Measurements from ENCODE around the gene DGKA. TPM values are rescaled to one million over a fixed set of nuclear protein-coding genes. Genes with fewer than 3 reads are reported as not detected.
A peak's percentile ranks its signal among the peaks of the same experiment; 100 is the strongest.

Gene DGKA
- 326 TPM for total RNA-seq
- 381 TPM for polyA plus RNA-seq
- long read RNA-seq, donor 1, partial matches to known transcripts = 0 of 3 reads
- long read RNA-seq, donor 1, other reads (novel, unspliced or antisense) = 0 of 3 reads
- long read RNA-seq, donor 2 = 0 reads
- long read RNA-seq, donor 3, transcript DGKA-209 (5 exons, 599 nt) = minor isoform, 5 of 101 reads
- long read RNA-seq, donor 3, transcript DGKA-215 (2 exons, 613 nt) = minor isoform, 7 of 101 reads
- long read RNA-seq, donor 3, transcript DGKA-201 (24 exons, 2,909 nt) = major isoform, 27 of 101 reads
- long read RNA-seq, donor 3, partial matches to known transcripts = 56 of 101 reads
- long read RNA-seq, donor 3, other reads (novel, unspliced or antisense) = 0 of 101 reads
- long read RNA-seq, donor 4, transcript DGKA-201 (24 exons, 2,909 nt) = major isoform, 13 of 83 reads
- long read RNA-seq, donor 4, transcript DGKA-215 (2 exons, 613 nt) = minor isoform, 5 of 83 reads
- long read RNA-seq, donor 4, partial matches to known transcripts = 44 of 83 reads
- long read RNA-seq, donor 4, other reads (novel, unspliced or antisense) = 19 of 83 reads
- long read RNA-seq, donor 5, transcript DGKA-215 (2 exons, 613 nt) = minor isoform, 15 of 131 reads
- long read RNA-seq, donor 5, transcript DGKA-209 (5 exons, 599 nt) = minor isoform, 5 of 131 reads
- long read RNA-seq, donor 5, transcript DGKA-201 (24 exons, 2,909 nt) = major isoform, 23 of 131 reads
- long read RNA-seq, donor 5, partial matches to known transcripts = 82 of 131 reads
- long read RNA-seq, donor 5, other reads (novel, unspliced or antisense) = 0 of 131 reads
- long read RNA-seq, donor 6, transcript DGKA-201 (24 exons, 2,909 nt) = major isoform, 18 of 48 reads
- long read RNA-seq, donor 6, partial matches to known transcripts = 18 of 48 reads
- long read RNA-seq, donor 6, other reads (novel, unspliced or antisense) = 0 of 48 reads
- long read RNA-seq, donor 7, transcript DGKA-201 (24 exons, 2,909 nt) = major isoform, 22 of 42 reads
- long read RNA-seq, donor 7, partial matches to known transcripts = 13 of 42 reads
- long read RNA-seq, donor 7, other reads (novel, unspliced or antisense) = 0 of 42 reads
- long read RNA-seq, donor 8, transcript DGKA-201 (24 exons, 2,909 nt) = major isoform, 8 of 22 reads
- long read RNA-seq, donor 8, partial matches to known transcripts = 6 of 22 reads
- long read RNA-seq, donor 8, other reads (novel, unspliced or antisense) = 0 of 22 reads
- long read RNA-seq, donor 9, transcript DGKA-201 (24 exons, 2,909 nt) = major isoform, 24 of 60 reads
- long read RNA-seq, donor 9, transcript DGKA-215 (2 exons, 613 nt) = minor isoform, 5 of 60 reads
- long read RNA-seq, donor 9, partial matches to known transcripts = 26 of 60 reads
- long read RNA-seq, donor 9, other reads (novel, unspliced or antisense) = 0 of 60 reads
- long read RNA-seq, donor 10, transcript DGKA-215 (2 exons, 613 nt) = minor isoform, 6 of 32 reads
- long read RNA-seq, donor 10, transcript DGKA-201 (24 exons, 2,909 nt) = major isoform, 14 of 32 reads
- long read RNA-seq, donor 10, partial matches to known transcripts = 9 of 32 reads
- long read RNA-seq, donor 10, other reads (novel, unspliced or antisense) = 0 of 32 reads

DNA sequence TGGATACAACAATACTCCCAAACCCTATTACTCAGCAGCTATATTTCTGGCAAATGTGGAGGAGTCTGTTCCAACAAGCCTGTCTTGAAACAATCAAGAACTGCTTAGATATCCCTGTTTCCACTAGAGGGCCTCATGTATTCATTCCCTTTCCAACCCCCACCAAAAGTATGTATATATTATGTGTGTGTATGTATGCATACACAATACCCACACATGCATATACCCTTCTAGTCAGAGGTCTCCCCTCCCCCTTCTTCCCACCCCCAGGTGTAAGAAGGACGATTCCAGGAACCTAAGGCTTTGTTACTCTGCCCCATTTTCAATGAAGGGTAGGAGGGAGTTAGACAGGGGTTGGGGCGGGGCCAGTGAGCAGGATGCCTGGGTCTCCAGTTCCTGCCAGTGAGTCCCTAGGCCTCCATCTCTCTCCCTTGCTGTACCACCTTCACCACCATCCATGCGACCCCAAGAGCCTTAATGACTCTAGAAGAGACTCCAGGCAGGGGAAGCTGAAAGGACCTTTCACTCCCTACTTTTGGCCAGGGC is at the start of gene DGKA:
Gene DGKA, plus strand, starts transcription at position 392 of the 546 bp plus-strand sequence. CDS start 5,342 bp downstream, outside the sequence.
- no peaks in the 10 kb centered on the region for H3K27me3 ChIP-seq (ENCODE audit: control insufficient read depth in 2 of 2, insufficient read depth in 1 of 2, low read length in 1 of 2)
- peak within 1 kb of the TSS; percentile 70 to 75 for H3K4me3 ChIP-seq (ENCODE audit: low read length in 2 of 2)
- no peaks in the 10 kb centered on the region for H3K9me3 ChIP-seq (ENCODE audit: control insufficient read depth in 2 of 2, insufficient read depth in 1 of 2, low read length in 1 of 2)
- H3K36me3 ChIP-seq (ENCODE audit: control insufficient read depth in 2 of 2, insufficient read depth in 2 of 2, low read length in 1 of 2) = peaks cover 13 to 37% of the 10 kb centered on the region in 2 donors
- peak in 8 of 9 donors; percentile 87 to 97 (median 94) for DNase-seq (ENCODE audit: low read depth in 6 of 9, low spot score in 9 of 9)
- WGBS = 4% methylated on average over 3 of the region's 3 CpGs
- peaks cover 18 to 60% of the 10 kb centered on the region in 2 donors for H3K4me1 ChIP-seq (ENCODE audit: control insufficient read depth in 2 of 2, insufficient read depth in 2 of 2, low read length in 2 of 2)
- peak within 1 kb of the TSS; percentile 94 to 99 for H3K27ac ChIP-seq (ENCODE audit: low read depth in 1 of 2, low read length in 1 of 2)

DNA sequence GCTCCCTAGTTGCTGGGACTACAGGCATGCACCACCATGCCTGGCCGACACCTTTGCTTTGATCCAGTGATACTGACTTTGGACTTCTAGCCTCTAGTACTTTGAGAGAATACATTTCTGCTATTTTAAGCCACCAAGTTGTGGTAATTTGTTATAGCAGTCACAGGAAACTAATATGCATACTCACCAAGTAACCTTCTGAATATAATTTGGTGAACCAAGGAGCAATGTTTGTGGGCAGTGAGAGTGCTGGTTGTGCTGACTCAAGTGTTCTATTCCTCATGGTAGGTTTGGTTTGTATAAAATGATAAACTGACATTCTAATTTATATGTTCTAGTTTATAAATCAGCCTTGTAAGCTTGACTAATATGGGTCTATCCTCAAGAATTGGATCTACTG is 45.8 kb upstream of the DGKA start:
- 90% methylated on average over 1 of the region's 1 CpG for WGBS
- Histone ChIP-seq H3K4me1 (ENCODE audit: control insufficient read depth in 2 of 2, insufficient read depth in 2 of 2, low read length in 2 of 2) (peaks cover 0 to 3% of the 10 kb centered on the region in 2 donors), H3K4me3 (ENCODE audit: low read length in 2 of 2) (no peak overlapping the region), H3K9me3 (ENCODE audit: control insufficient read depth in 2 of 2, insufficient read depth in 1 of 2, low read length in 1 of 2) (no peaks in the 10 kb centered on the region), H3K27ac (ENCODE audit: low read depth in 1 of 2, low read length in 1 of 2) (no peak overlapping the region), H3K27me3 (ENCODE audit: control insufficient read depth in 2 of 2, insufficient read depth in 1 of 2, low read length in 1 of 2) (no peaks in the 10 kb centered on the region), H3K36me3 (ENCODE audit: control insufficient read depth in 2 of 2, insufficient read depth in 2 of 2, low read length in 1 of 2) (no peaks in the 10 kb centered on the region)
- DNase-seq (ENCODE audit: low read depth in 6 of 9, low spot score in 9 of 9) = no peak

DNA sequence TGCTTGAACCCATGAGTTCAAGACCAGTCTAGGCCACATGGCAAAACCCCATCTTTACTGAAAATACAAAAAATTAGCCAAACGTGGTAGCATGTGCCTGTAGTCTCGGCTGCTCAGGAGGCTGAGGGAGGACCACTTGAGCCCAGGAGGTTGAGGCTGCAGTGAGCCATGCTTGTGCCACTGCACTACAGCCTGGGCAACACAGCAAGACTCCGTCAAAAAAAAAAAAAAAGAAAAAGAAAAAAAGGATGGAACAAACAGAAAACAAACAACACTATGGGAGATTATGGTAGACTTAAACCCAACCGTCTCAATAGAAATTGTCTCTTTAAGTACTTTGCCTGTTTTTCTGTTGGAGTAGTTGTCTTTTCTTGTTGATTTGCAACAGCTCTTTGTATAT is 39.7 kb upstream of the DGKA start:
- no peak overlapping the region for H3K27ac ChIP-seq (ENCODE audit: low read depth in 1 of 2, low read length in 1 of 2)
- H3K4me3 ChIP-seq (ENCODE audit: low read length in 2 of 2) = no peak overlapping the region
- WGBS = 96% methylated on average over 4 of the region's 4 CpGs
- H3K36me3 ChIP-seq (ENCODE audit: control insufficient read depth in 2 of 2, insufficient read depth in 2 of 2, low read length in 1 of 2) = no peaks in the 10 kb centered on the region
- H3K27me3 ChIP-seq (ENCODE audit: control insufficient read depth in 2 of 2, insufficient read depth in 1 of 2, low read length in 1 of 2) = no peaks in the 10 kb centered on the region
- no peak for DNase-seq (ENCODE audit: low read depth in 6 of 9, low spot score in 9 of 9)
- no peaks in the 10 kb centered on the region for H3K4me1 ChIP-seq (ENCODE audit: control insufficient read depth in 2 of 2, insufficient read depth in 2 of 2, low read length in 2 of 2)
- no peaks in the 10 kb centered on the region for H3K9me3 ChIP-seq (ENCODE audit: control insufficient read depth in 2 of 2, insufficient read depth in 1 of 2, low read length in 1 of 2)

DNA sequence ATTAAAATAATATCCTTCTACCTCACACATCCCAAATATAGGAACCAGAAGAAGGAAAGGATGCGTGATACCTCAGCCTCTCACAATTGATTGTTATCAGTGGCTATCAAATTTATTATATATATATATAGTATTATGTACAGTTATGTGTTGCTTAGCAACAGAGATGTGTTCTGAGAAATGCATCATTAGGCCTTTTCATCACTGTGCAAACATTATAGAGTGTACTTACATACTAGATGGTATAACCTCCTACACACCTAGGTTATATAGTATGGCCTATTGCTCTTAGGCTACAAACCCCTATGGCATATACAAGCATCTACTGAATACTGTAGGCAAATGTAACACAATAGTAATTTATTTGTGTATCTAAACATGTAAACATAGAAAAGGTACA is 37.2 kb upstream of the DGKA start:
- no peaks in the 10 kb centered on the region for H3K9me3 ChIP-seq (ENCODE audit: control insufficient read depth in 2 of 2, insufficient read depth in 1 of 2, low read length in 1 of 2)
- no peaks in the 10 kb centered on the region for H3K27me3 ChIP-seq (ENCODE audit: control insufficient read depth in 2 of 2, insufficient read depth in 1 of 2, low read length in 1 of 2)
- DNase-seq (ENCODE audit: low read depth in 6 of 9, low spot score in 9 of 9) = no peak
- no peak overlapping the region for H3K27ac ChIP-seq (ENCODE audit: low read depth in 1 of 2, low read length in 1 of 2)
- H3K4me3 ChIP-seq (ENCODE audit: low read length in 2 of 2) = no peak overlapping the region
- WGBS = 97% methylated on average over 1 of the region's 1 CpG
- no peaks in the 10 kb centered on the region for H3K36me3 ChIP-seq (ENCODE audit: control insufficient read depth in 2 of 2, insufficient read depth in 2 of 2, low read length in 1 of 2)
- H3K4me1 ChIP-seq (ENCODE audit: control insufficient read depth in 2 of 2, insufficient read depth in 2 of 2, low read length in 2 of 2) = peaks cover 0 to under 1% of the 10 kb centered on the region in 2 donors

DNA sequence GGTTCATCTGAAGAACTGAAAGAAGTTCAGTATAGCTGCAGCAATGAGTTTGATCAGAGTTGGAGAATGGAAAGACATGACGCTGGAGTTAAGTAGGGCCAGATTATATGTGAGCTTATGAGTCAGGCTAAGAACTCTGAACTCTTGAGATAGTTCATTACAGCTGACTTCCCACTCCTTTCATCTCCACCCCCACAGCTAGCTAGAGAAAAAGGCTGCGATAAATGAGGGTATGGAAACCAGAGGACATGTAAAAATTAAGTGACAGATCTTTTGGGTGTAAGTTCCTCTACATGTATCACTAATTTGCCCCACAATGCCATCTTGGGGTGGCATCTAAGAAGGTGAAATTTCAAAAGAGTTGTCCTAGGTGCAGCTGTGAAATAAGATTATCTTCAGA is 31.9 kb upstream of the DGKA start:
- Histone ChIP-seq H3K27me3 (ENCODE audit: control insufficient read depth in 2 of 2, insufficient read depth in 1 of 2, low read length in 1 of 2) (no peaks in the 10 kb centered on the region), H3K9me3 (ENCODE audit: control insufficient read depth in 2 of 2, insufficient read depth in 1 of 2, low read length in 1 of 2) (no peaks in the 10 kb centered on the region), H3K27ac (ENCODE audit: low read depth in 1 of 2, low read length in 1 of 2) (no peak overlapping the region), H3K4me1 (ENCODE audit: control insufficient read depth in 2 of 2, insufficient read depth in 2 of 2, low read length in 2 of 2) (peaks cover 0 to 6% of the 10 kb centered on the region in 2 donors), H3K4me3 (ENCODE audit: low read length in 2 of 2) (no peak overlapping the region), H3K36me3 (ENCODE audit: control insufficient read depth in 2 of 2, insufficient read depth in 2 of 2, low read length in 1 of 2) (peaks cover 21 to 24% of the 10 kb centered on the region in 2 donors)
- DNase-seq (ENCODE audit: low read depth in 6 of 9, low spot score in 9 of 9) = peak in 4 of 9 donors; percentile 12 to 40 (median 16)
- 65% methylated on average over 2 of the region's 2 CpGs for WGBS

DNA sequence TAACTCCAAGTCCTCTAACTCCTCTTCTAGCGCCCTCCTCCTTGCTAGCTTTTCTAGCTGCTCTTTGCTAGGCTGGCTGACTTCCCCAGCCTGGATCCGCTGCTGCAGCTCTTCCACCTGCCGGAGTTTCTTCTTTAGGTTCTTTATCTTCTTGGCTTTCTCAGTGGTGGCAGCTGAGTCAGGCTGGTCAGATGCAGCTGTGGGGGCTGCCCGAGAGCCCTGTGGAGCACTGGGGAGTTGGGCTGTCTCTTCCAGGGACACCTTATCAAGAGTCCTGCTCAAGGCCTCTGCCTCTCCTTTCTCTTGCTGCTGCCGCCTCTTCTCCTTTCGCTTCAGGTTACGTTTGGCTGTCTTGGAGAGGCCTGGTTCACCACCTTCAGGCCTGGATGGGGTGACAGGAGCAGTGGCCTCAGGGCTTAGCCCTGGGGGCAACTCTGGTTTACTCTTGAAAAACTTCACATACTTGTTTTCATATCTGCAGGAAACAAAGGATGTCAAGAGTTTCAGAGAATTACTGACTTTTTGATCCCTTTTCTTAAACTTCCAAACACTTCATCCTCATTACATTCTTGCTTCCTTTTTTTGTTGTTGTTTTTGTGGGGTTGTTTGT is 29.0 kb upstream of the DGKA start:
- over 99% methylated on average over 7 of the region's 7 CpGs for WGBS
- no peak overlapping the region for H3K4me3 ChIP-seq (ENCODE audit: low read length in 2 of 2)
- peaks cover 0 to 6% of the 10 kb centered on the region in 2 donors for H3K4me1 ChIP-seq (ENCODE audit: control insufficient read depth in 2 of 2, insufficient read depth in 2 of 2, low read length in 2 of 2)
- H3K27me3 ChIP-seq (ENCODE audit: control insufficient read depth in 2 of 2, insufficient read depth in 1 of 2, low read length in 1 of 2) = no peaks in the 10 kb centered on the region
- peaks cover 21 to 26% of the 10 kb centered on the region in 2 donors for H3K36me3 ChIP-seq (ENCODE audit: control insufficient read depth in 2 of 2, insufficient read depth in 2 of 2, low read length in 1 of 2)
- DNase-seq (ENCODE audit: low read depth in 6 of 9, low spot score in 9 of 9) = no peak
- H3K27ac ChIP-seq (ENCODE audit: low read depth in 1 of 2, low read length in 1 of 2) = peak overlapping the region in 1 of 2 donors; percentile 42
- H3K9me3 ChIP-seq (ENCODE audit: control insufficient read depth in 2 of 2, insufficient read depth in 1 of 2, low read length in 1 of 2) = no peaks in the 10 kb centered on the region

DNA sequence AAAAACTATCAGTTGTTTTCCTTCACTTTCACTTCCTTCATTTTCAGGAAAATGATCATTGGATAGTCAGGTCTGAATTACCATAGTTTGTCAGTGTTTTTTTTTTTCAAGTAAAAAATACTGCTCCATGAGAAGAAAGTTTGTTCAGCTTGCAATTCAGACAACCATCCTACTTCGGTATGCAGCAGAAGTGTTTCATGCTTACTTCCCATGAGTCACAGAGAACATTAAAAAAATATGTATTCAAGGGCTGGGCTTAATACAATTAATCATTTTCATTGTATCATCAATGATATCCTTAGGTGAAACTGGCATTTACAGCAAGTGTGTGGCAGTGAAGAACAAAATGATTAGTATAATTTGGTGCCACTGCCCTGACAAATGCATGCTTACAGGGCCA is 24.9 kb upstream of the DGKA start:
- Histone ChIP-seq H3K4me1 (ENCODE audit: control insufficient read depth in 2 of 2, insufficient read depth in 2 of 2, low read length in 2 of 2) (no peaks in the 10 kb centered on the region), H3K9me3 (ENCODE audit: control insufficient read depth in 2 of 2, insufficient read depth in 1 of 2, low read length in 1 of 2) (no peaks in the 10 kb centered on the region), H3K27me3 (ENCODE audit: control insufficient read depth in 2 of 2, insufficient read depth in 1 of 2, low read length in 1 of 2) (no peaks in the 10 kb centered on the region), H3K4me3 (ENCODE audit: low read length in 2 of 2) (no peak overlapping the region), H3K36me3 (ENCODE audit: control insufficient read depth in 2 of 2, insufficient read depth in 2 of 2, low read length in 1 of 2) (peaks cover 19 to 24% of the 10 kb centered on the region in 2 donors), H3K27ac (ENCODE audit: low read depth in 1 of 2, low read length in 1 of 2) (peak overlapping the region in 1 of 2 donors; percentile 5)
- 96% methylated on average over 1 of the region's 1 CpG for WGBS
- DNase-seq (ENCODE audit: low read depth in 6 of 9, low spot score in 9 of 9) = no peak
